PC-9 (cell line): ENCODE results near the gene PCDHGC5. TPM values are rescaled to one million over a fixed set of nuclear protein-coding genes. Genes with fewer than 3 reads are reported as not detected.

ENCODE experiments used
- BruUV-seq: library from RNA; stranded (reverse); fragments of 400-500 nt; replicated peaks from 2 replicates; lab custom pipeline; 2021; lab: Mats Ljungman, UMichigan
- CTCF ChIA-PET: fragments of 300-600 bp; sonication (Branson Sonifier 250); formaldehyde crosslinking; loops from one replicate; lab custom pipeline; 2022; ENCODE audit warnings: antibody characterized with exemption; lab: Charles Lee
- POLR2A ChIA-PET: fragments of 300-600 bp; sonication (Branson Sonifier 250); formaldehyde crosslinking; loops from one replicate; lab custom pipeline; 2022; ENCODE audit warnings: antibody characterized with exemption; ENCODE audit not compliant: unreplicated experiment; lab: Charles Lee
- DNase-seq, 2 experiments: peaks; one replicate each; pipeline versions ENCODE4 v3.0.0 to v3.0.0-alpha.2; 2015 to 2022; ENCODE audit warnings: mixed read lengths in 1 of 2
- H2AFZ ChIP-seq: fragments of 200-600 bp; sonication (generic); 2 replicates; pipeline ENCODE4 v1.8.1; 2017; ENCODE audit warnings: antibody characterized with exemption
- H3F3A ChIP-seq: fragments of 200-600 bp; sonication (generic); 2 replicates; pipeline ENCODE4 v1.8.1; 2017; ENCODE audit warnings: antibody characterized with exemption, mild to moderate bottlenecking, low read depth; ENCODE audit not compliant: insufficient read depth
- H3K27ac ChIP-seq: fragments of 200-600 bp; sonication (generic); 2 replicates; pipeline ENCODE4 v1.6.1; 2016; ENCODE audit warnings: mixed run types
- H3K27me3 ChIP-seq: fragments of 200-600 bp; sonication (generic); 2 replicates; pipeline ENCODE4 v1.6.1; 2016; ENCODE audit warnings: low read depth, mixed run types; ENCODE audit not compliant: insufficient read depth
- H3K36me3 ChIP-seq: fragments of 200-600 bp; sonication (generic); 2 replicates; pipeline ENCODE4 v1.6.1; 2016; ENCODE audit warnings: low read depth, mixed run types
- H3K4me1 ChIP-seq: fragments of 200-600 bp; sonication (generic); replicated peaks from 2 replicates; pipeline ENCODE4 v1.6.1; 2016; ENCODE audit warnings: mixed run types; ENCODE audit not compliant: insufficient read depth
- H3K4me2 ChIP-seq: fragments of 200-600 bp; sonication (generic); 2 replicates; pipeline ENCODE4 v1.6.1; 2017; ENCODE audit warnings: mixed run types
- H3K4me3 ChIP-seq: fragments of 200-600 bp; sonication (generic); 2 replicates; pipeline ENCODE4 v1.6.1; 2016; ENCODE audit warnings: mixed run types
- H3K79me2 ChIP-seq: fragments of 200-600 bp; sonication (generic); 2 replicates; pipeline ENCODE4 v1.6.1; 2017; ENCODE audit warnings: low read depth, mixed run types
- H3K9me2 ChIP-seq: fragments of 200-600 bp; sonication (generic); 2 replicates; pipeline ENCODE4 v1.8.1; 2017; ENCODE audit warnings: mild to moderate bottlenecking; ENCODE audit not compliant: insufficient read depth
- H3K9me3 ChIP-seq: fragments of 200-600 bp; sonication (generic); 2 replicates; pipeline ENCODE4 v1.8.1; 2016; ENCODE audit warnings: low read depth; ENCODE audit not compliant: insufficient read depth
- H4K20me1 ChIP-seq: fragments of 200-600 bp; sonication (generic); 2 replicates; pipeline ENCODE4 v1.8.1; 2017; ENCODE audit not compliant: insufficient read depth
- EZH2 ChIP-seq: fragments of 200-600 bp; sonication (generic); IDR thresholded peaks from 2 replicates; pipeline ENCODE4 v1.8.0; 2017; ENCODE audit warnings: antibody characterized with exemption, low read depth
- intact Hi-C: fragments of 100-400 bp; cut with micrococcal nuclease; formaldehyde crosslinking; loops from one replicate; pipeline ENCODE4 v1.10.0; 2022; ENCODE audit not compliant: unreplicated experiment
- total RNA-seq: library from RNA; stranded (reverse); gene quantifications from 2 replicates; pipeline ENCODE4 v1.2.3, GENCODE V29; 2021
- TF ChIP-seq, protein P1 (sequence below): fragments of 200-600 bp; sonication (generic); conservative IDR thresholded peaks from 2 replicates; pipeline ENCODE4 v1.6.1; 2017; ENCODE audit warnings: mixed run types, antibody characterized with exemption, mild to moderate bottlenecking, moderate library complexity

PCDHGC5 gene
- total RNA-seq, 1 experiment from 2014 or later, result not detected

DNA sequence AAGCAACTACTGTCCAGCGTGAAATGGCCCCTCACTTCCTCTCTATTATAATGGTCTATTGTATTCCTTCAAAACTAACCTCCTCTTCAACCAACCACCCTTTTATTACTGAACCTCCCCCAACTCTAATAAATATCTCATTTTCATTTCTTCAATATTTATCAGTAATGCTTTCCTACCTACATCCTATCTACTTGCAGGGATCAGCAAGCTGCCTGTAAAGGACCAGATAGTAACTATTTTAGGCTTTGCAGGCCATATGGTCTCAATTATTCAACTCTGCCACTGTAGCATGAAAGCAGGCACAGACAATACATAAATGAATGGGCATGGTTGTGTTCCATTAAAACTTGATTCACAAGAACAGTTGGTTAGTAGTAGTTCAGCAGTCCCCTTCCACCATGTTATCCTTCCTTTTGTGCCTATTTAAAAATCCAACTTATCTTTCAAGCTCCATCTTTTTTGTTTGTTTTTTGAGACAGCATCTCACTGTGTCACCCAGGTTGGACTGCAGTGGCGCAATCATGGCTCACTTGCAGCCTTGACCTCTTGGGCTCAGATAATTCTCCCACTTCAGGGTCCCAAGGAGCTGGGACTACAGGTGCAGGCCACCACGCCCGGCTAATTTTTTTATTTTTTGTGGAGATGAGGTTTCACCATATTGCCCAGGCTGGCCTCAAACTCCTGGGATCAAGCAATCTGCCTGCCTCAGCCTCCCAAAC is 45.8 kb downstream of the PCDHGC5 start:
- Histone ChIP-seq H3K4me2 (no peak overlapping the region), H3K9me2 (no peaks in the 10 kb centered on the region; the same call in 1 of the 2 replicates), H3K4me3 (no peak overlapping the region), H2AFZ (no peak overlapping the region), H3K27me3 (no peaks in the 10 kb centered on the region), H3K9me3 (no peaks in the 10 kb centered on the region), H3K27ac (no peak overlapping the region), H4K20me1 (no peaks in the 10 kb centered on the region), H3K79me2 (no peaks in the 10 kb centered on the region), H3F3A (no peaks in the 10 kb centered on the region), H3K36me3 (peaks cover 12% of the 10 kb centered on the region; the same call in 1 of the 2 replicates), H3K4me1 (no peaks in the 10 kb centered on the region)
- POLR2A ChIA-PET, result no interaction called here
- intact Hi-C loops, result no loop called here
- BruUV-seq, result no TSS peak
- CTCF ChIA-PET, result interaction anchor here (0.6 kb wide), 2 partner anchors 311 kb away, joined by 3 to 14 read pairs; partner anchors contain the start of gene PCDHB14
- TF ChIP-seq, protein P1, sequence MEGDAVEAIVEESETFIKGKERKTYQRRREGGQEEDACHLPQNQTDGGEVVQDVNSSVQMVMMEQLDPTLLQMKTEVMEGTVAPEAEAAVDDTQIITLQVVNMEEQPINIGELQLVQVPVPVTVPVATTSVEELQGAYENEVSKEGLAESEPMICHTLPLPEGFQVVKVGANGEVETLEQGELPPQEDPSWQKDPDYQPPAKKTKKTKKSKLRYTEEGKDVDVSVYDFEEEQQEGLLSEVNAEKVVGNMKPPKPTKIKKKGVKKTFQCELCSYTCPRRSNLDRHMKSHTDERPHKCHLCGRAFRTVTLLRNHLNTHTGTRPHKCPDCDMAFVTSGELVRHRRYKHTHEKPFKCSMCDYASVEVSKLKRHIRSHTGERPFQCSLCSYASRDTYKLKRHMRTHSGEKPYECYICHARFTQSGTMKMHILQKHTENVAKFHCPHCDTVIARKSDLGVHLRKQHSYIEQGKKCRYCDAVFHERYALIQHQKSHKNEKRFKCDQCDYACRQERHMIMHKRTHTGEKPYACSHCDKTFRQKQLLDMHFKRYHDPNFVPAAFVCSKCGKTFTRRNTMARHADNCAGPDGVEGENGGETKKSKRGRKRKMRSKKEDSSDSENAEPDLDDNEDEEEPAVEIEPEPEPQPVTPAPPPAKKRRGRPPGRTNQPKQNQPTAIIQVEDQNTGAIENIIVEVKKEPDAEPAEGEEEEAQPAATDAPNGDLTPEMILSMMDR, result no peak
- no peak for TF ChIP-seq EZH2
- no peak for DNase-seq

Other genes with a start within 250 kb of the PCDHGC5 start
- not detected in 2 replicates for gene PCDHB15, start 243.7 kb upstream of the PCDHGC5 start, total RNA-seq
- gene SLC25A2, start 185.0 kb upstream of the PCDHGC5 start, total RNA-seq, result 0.33 and 0.55 TPM in 2 replicates
- 56.1 and 57.6 TPM in 2 replicates for gene TAF7, start 168.3 kb upstream of the PCDHGC5 start, total RNA-seq
- gene PCDHGA1, start 158.6 kb upstream of the PCDHGC5 start, total RNA-seq, result 0.07 TPM in 1 of 2 replicates, not detected in the other
- 0.11 and 0.13 TPM in 2 replicates for gene PCDHGA2, start 150.3 kb upstream of the PCDHGC5 start, total RNA-seq
- gene PCDHGA3, start 145.3 kb upstream of the PCDHGC5 start, total RNA-seq, result not detected in 2 replicates
- gene PCDHGB1, start 139.0 kb upstream of the PCDHGC5 start, total RNA-seq, result not detected in 2 replicates
- not detected in 2 replicates for gene PCDHGA4, start 134.1 kb upstream of the PCDHGC5 start, total RNA-seq
- 0.28 and 0.33 TPM in 2 replicates for gene PCDHGB2, start 129.1 kb upstream of the PCDHGC5 start, total RNA-seq
- 0.13 and 0.20 TPM in 2 replicates for gene PCDHGA5, start 124.9 kb upstream of the PCDHGC5 start, total RNA-seq
- gene PCDHGB3, start 118.8 kb upstream of the PCDHGC5 start, total RNA-seq, result not detected in 2 replicates
- gene PCDHGA6, start 115.2 kb upstream of the PCDHGC5 start, total RNA-seq, result 0.17 TPM in 1 of 2 replicates, not detected in the other
- not detected in 2 replicates for gene PCDHGA7, start 106.3 kb upstream of the PCDHGC5 start, total RNA-seq
- not detected in 2 replicates for gene PCDHGB4, start 101.4 kb upstream of the PCDHGC5 start, total RNA-seq
- not detected in 2 replicates for gene PCDHGA8, start 96.4 kb upstream of the PCDHGC5 start, total RNA-seq
- not detected in 2 replicates for gene PCDHGB5, start 91.1 kb upstream of the PCDHGC5 start, total RNA-seq
- gene PCDHGA9, start 86.3 kb upstream of the PCDHGC5 start, total RNA-seq, result not detected in 2 replicates
- gene PCDHGB6, start 81.1 kb upstream of the PCDHGC5 start, total RNA-seq, result not detected in 2 replicates
- 0.13 and 0.15 TPM in 2 replicates for gene PCDHGA10, start 76.1 kb upstream of the PCDHGC5 start, total RNA-seq
- 0.13 and 0.17 TPM in 2 replicates for gene PCDHGB7, start 71.4 kb upstream of the PCDHGC5 start, total RNA-seq
- gene PCDHGA11, start 68.0 kb upstream of the PCDHGC5 start, total RNA-seq, result 0.18 and 0.22 TPM in 2 replicates
- gene PCDHGA12, start 58.6 kb upstream of the PCDHGC5 start, total RNA-seq, result not detected in 2 replicates
- gene PCDHGC3, start 13.1 kb upstream of the PCDHGC5 start, total RNA-seq, result 0.50 and 0.53 TPM in 2 replicates
- gene PCDHGC4, start 4.1 kb upstream of the PCDHGC5 start, total RNA-seq, result not detected in 2 replicates
- 148 and 157 TPM in 2 replicates for gene DIAPH1, start 129.9 kb downstream of the PCDHGC5 start, total RNA-seq
- gene HDAC3, start 147.8 kb downstream of the PCDHGC5 start, total RNA-seq, result 76.0 and 87.0 TPM in 2 replicates
- 3.3 and 5.0 TPM in 2 replicates for gene RELL2, start 147.9 kb downstream of the PCDHGC5 start, total RNA-seq
- gene FCHSD1, start 162.3 kb downstream of the PCDHGC5 start, total RNA-seq, result 36.4 and 36.6 TPM in 2 replicates
- gene ARAP3, start 193.1 kb downstream of the PCDHGC5 start, total RNA-seq, result 25.8 and 28.0 TPM in 2 replicates